ENCODE results near the gene EIF3K.
A peak's percentile ranks its signal among the peaks of the same experiment; 100 is the strongest.

The EIF3K gene

GRCh38 chr19:38650911-38651584 is 32.1 kb downstream of the EIF3K start:
- DNase-seq = peak in 1 of 2 experiments; percentile 43

DNA sequence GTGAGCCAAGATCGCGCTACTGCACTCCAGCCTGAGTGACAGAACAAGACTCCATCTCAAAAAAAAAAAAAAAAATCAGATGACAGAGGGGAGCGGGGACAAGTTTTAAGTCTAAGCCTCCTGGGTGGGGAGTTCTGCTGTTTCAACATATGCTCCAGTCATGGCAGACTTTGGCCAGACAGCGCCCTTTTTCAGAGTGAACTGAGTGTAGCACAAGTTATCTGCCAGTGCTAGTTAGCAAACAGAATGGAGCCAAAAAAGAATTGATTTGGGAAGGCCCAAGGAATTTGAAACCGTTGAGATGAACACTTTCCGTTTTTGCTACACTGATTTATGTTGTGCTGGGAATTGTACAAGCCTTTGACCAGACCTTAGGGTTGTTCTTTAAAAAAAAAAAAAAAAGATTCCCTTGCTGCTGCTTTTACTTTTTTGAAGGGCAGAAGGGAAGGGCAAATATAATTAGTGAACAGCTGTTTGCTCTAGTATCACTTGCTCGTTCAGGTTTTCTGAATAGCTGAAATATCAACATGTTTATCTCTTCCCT is 34.1 kb downstream of the EIF3K start:
- peak; percentile 77 to 91 for DNase-seq

GRCh38 chr19:38654628-38655055 is 35.7 kb downstream of the EIF3K start:
- no peak for DNase-seq

- no peak for DNase-seq
Measured at GRCh38 chr19:38655148-38655824, 36.3 kb downstream of the EIF3K start.

GRCh38 chr19:38656171-38656981 is 37.4 kb downstream of the EIF3K start:
- DNase-seq = no peak

- no peak for DNase-seq
Measured at GRCh38 chr19:38657633-38658222, 38.7 kb downstream of the EIF3K start.

DNA sequence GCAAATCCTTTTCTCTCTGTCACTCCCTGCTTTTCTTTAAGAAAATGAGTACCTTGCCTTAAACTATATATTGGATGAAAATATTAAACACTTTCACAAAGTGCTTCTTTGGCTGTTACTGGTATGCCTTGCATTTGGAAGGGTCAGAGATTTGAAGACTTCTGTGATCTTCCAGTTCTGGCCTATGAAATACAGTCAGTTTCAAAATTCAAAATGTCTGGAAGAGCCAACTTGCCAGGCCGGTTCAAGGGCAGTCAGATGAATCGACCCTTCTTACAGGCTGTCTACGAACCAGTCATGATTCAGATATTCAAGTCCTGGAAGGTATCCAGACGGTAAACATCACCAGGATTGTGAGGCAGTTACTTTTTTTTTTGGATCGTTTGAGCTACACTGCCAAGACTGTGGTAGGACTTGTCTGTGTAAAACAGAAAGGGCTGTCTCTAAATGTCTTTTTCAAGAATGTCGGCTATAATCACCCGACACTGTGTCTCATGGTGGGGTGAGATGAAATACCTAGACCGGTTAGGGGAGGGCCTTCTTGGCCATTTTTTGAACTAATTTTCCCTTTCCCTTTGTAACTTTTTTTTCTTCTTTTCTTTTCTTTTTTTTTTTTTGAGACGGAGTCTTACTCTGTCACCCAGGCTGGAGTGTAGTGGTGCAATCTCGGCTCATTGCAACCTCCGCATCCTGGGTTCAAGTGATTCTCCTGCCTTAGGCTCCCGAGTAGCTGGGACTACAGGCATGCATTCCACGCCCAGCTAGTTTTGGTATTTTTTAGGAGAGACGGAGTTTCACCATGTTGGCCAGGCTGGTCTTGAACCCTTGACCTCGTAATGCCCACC is 39.7 kb downstream of the EIF3K start:
- peak; percentile 95 to 98 for DNase-seq

DNA sequence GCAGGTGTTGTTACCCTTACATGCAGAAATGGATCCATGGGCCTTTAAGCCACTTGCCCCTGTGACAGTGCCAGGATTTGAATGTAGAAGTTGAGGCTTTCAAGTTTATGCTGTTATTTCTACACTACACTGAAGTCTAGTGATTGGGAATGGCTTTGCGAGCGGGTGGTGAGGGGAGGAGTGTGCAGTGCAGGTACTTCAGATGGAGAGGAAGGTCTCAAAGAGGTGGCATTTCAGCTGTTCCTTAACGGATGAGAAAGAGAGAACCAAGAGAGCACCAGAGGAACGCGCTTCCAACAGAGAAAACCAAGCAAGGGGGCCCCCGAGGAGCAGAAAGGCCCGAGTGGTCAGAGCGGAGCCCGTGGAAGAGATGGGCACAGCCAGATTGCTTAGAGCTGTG is 41.7 kb downstream of the EIF3K start:
- no peak for DNase-seq

DNA sequence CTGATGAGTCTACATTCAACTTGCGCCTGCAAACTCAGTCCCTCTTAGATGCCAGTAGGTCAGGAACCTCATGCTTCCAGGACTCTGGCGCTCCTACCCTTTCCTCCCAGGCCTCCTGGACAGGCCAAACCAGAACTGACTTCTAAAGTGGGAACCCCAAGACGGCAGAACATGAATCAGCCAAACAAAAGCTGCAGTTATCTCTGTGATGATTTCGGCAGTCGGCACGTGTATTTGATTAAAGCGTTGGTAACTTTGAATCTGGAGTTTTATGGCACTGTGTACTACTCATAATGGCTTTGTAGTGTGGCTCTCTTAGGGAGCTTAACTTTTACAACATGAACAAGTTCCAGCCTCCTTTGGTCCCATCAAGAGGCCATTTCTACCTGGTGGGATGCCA is 42.1 kb downstream of the EIF3K start:
- no peak for DNase-seq

GRCh38 chr19:38661996-38662395 is 43.0 kb downstream of the EIF3K start:
- DNase-seq = no peak

DNA sequence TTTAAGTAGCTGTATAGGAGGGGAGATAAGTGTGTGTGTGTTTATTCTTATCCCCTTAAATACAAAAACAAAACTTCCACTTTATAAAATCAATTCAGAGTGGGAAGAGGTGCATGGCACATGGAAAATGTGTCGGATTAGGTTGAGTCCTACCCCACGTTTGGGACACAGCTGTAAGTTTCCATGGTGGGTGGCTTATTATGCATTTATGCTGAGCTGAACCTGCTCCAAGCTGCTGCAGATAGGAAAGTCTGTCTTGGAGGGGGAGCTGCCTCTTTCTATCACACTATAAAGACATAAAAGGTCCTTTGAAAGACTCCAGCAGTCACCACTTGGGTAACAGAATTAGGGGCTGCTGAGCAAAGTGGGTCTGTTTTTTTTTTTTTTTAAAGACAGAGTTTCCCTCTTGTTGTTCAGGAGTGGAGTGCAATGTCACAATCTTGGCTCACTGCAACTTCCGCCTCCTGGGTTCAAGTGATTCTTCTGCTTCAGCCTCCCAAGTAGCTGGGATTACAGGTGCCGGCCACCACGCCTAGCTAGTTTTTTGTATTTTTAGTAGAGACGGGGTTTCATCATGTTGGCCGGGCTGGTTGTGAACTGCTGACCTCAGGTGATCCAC is 43.7 kb downstream of the EIF3K start:
- DNase-seq = no peak

DNA sequence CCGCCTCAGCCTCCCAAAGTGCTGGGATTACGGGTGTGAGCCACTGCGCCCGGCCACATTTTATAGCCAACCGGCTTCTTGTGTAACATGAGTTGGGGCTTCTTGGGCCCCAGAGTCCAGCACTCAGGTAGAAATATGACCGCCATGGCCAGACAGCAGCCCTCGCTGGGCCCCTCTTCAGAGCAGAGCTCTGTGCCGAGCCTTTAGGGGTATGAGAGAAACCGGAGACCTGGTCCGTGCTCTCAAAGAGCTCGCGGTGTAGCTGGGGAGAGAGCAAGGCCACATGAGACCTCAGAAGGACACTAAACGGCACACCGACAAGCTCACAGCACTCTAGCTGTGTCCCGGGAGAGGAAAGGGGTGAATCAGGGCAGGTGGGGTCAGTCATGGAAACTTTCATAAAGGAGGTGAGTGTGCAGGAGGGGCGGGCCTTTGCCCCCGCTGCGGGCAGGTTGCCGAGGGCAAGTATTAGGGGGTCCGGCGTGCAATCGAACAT is 44.2 kb downstream of the EIF3K start:
- no peak for DNase-seq

- DNase-seq = no peak
Measured at GRCh38 chr19:38663957-38664502, 45.0 kb downstream of the EIF3K start.

DNA sequence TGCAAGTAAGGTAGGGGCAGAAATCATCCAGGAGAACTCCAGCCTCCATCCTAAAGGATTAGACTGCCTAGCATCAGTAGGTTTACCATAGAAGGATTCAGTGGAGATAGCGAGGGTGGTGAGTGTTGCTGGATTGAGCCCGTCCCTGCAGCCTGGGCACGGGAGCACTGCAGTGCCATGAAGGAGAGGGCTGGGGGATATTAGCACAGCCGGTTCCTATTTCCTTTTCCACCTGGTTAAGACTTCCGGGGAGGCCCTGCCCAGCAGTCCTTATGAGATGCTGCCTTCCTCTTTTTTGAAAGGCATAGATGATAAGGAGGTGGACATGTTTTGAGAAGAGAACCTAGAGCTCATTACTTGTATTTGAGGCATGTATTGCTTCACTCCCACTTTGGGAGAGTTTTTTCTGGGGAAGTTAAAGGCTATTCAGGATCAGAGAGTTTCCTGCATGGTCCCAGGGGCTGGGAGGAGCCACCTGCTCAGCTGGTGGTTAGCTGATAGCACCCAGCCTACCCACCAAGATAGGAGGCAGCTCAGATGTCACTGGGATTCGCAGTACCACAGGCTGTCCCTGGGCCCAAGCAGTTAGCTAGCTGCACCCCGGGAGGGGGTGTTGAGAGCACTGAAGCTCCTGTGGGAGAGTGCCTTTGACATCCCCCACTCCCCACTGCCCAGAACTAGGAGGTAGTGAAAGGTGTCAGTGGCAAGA is 45.7 kb downstream of the EIF3K start:
- no peak for DNase-seq

- no peak for DNase-seq
Measured at GRCh38 chr19:38665219-38665931, 46.4 kb downstream of the EIF3K start.

GRCh38 chr19:38665950-38666662 is 47.1 kb downstream of the EIF3K start:
- DNase-seq = no peak

DNA sequence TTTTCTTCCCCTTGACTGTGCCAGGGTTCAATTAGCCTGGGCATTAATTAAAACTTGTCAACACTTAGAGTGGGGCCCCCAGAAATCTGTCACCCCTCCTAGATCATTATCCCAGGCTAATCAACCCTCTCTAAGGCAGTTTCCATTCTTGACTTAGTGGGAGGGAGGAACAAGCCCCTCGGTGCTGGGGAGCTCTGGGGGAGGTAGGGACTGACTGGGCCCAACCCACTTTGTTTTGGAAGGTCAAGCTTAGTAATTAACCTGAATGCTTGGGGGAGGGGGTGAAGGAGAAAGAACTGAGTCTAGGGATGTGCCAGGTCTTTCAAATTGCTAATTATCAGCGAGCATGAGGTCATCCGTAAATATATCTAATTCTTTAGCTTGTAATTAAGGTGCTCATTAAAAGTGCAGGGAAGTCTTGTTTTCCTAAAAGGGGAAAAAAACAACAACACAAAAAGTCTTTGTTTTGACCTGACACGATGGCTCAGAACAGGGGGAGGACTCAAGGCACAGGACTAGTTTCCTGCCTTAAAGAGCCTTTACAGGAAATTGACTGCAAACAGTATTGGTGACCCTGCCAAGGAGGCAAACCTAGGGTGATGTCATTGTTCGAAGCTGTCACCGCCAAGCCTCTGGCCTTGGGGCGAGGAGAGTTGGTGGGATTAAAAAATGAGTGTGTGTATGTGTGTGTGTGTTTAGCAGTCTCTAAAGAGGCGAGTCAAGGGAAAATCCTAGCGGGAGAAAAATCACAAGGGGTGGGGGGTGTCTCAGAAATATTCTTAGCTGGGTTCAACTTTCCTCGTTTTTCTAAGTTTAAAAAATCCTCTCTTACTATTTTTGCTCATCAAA is 47.9 kb downstream of the EIF3K start:
- no peak for DNase-seq

- DNase-seq = no peak
Measured at GRCh38 chr19:38667661-38668171, 48.7 kb downstream of the EIF3K start.

All from NCI-H446 (cell line).